OCI-M2 (cell line): ENCODE data around the gene RWDD2A.
A peak's percentile ranks its signal among the peaks of the same experiment; 100 is the strongest.

Experiments used
- DNase-seq: peaks from one replicate; lab custom pipeline; 2025; ENCODE audit not compliant: unreplicated experiment; lab: John Stamatoyannopoulos, UW

RWDD2A gene

DNA sequence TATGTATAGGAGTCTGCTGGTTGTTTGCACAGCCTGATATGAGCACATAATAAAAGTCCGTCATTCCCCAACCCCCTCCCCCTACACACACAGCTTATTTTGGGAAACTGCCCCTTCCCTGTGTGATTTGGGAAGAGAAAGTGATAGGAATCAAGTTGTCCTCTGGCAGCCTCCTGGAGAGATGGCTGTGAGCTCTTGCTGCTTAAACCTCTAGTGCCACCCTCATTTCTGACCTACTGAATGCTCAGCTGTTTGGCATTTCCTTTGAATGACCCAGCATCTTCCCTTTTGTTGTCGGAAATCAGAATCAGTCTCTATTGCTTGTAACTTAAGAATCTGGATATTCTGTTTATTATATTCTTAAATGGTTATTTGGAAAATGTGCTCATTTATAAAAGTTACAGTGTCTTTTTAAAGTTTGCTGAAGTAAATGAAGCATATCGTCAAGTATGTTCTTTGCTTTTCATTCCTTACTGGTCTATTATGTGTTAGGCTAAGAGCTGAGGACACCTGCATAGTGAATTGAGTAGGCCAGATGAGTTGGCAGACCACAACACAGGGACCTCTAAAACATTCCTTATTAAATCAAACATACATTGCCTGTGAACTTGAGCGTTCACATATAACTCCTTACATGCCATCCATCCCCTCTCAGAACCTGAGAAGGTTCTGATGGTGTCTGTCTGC, 5.5 kb downstream of the RWDD2A start:
- DNase-seq, result no peak

DNA sequence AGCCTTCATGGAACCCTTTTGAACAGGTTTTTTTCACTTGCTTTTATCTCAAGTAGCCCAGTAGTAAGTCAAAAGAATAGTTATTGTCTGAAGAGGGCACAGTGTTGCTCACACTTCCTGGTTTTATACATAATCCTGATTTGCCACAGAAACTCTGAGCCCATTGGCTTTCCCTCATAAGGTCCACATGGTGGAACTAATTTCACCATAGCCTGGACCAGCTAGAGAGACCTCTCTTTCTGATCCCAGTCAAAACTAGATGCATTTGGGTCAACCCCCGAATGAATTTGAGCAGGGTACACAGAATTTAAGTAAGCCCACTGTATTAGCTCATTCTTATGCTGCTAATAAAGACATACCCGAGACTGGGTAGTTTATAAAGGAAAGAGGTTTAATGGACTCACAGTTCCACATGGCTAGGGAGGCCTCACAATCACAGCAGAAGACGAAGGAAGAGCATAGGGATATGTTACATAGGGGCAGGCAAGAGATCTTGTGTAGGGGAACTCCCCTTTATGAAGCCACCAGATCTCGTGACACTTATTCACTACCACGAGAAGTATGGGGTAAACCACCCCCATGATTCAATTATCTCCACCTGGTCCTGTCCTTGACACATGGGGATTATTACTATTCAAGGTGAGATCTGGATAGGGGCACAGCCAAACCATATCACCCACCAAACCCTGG, 6.2 kb downstream of the RWDD2A start:
- DNase-seq, result no peak

DNA sequence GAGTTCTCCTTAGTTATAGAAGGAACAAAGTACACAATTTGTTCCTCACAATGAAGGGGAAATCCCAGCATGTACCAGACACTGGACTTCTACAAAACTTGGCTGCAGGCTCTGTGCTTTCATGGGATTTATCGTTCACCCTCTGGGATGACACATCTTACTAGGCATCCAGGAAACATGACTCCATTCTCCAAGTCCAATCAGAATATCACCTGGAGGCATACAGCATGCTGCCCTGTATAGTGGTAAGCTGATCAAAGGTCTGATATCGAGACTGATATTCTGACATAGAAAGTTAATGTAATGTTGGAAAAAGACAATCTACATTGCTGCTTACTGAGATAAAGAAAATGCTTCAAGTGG, 6.7 kb downstream of the RWDD2A start:
- DNase-seq, result no peak

DNA sequence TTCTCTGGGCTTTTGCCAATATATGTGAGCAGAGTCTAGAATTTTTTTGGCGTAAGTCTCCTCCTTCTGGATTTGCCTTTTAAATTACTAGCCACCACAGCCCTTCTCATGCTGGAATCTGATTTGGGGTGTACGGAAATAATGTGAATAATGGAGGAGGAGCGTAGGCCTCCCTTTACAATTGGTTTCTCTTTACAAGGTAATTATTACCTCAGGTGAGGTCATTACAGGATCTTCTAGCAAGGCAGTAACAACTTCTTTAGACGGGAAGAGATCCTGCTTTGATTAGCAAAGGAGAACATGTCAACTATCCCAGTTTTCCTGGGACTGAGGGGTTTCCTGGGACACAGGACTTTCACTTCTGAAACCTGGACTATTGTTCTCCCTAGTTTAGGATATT, 8.9 kb downstream of the RWDD2A start:
- no peak for DNase-seq

DNA sequence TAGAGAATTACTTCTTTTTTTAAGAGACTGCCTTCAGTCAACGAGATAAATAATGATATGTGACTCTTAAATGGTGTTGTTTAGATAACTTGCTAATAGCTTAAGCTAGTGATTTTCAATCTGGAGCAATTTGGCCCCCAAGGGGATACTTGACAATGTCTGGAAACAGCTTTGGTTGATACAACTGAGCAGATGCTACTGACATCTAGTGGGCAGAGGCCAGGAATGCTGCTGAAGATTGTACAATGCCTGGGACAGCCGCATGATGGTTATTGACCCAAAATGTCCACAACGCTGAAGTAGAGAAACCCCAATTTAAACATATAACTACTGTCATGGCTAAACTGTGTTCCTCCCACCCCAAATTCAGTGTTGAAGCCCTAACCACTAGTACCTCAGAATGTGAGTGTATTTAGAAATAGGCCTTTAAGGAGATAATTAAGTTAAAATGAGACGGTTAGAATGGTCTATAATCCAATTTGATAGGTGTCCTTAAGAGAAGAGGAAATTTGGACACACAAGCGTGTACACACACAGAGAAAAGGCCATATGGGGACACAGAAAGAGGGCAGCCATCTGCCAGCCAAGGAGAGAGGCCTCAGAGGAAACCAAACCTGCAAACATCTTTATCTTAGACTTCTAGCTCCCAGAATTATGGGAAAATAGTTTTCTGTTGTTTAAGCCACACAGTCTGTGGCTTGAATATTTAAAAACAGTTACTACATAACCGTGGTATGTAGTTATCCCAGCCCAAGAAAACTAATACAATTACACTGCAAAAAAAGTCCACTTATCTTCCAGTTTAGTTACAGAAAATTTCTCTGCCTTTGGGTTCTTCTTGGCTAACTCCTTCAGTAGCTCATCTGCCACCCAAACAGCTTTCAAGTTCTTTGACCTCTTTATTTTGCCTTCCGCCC, 22.2 kb downstream of the RWDD2A start:
- peak; percentile 61 for DNase-seq

DNA sequence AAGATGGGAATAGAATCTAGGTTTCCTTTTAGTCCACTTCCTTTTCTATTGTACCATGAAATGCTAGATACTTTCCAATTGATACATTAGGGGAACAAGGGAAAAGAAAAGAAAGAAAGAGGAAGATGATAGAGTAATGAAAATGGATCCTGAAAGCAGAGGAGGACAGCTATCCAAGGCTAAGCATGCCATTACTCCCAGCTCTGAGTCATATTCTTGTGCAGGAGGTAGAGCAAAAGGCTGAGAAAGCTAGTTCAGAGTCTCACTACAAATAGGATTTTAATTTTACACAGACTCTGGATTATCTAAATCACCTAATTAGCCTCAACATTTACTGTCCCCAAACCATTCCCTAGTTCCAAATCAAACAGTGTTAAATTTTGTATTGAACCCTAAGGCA, 23.6 kb downstream of the RWDD2A start:
- no peak for DNase-seq

DNA sequence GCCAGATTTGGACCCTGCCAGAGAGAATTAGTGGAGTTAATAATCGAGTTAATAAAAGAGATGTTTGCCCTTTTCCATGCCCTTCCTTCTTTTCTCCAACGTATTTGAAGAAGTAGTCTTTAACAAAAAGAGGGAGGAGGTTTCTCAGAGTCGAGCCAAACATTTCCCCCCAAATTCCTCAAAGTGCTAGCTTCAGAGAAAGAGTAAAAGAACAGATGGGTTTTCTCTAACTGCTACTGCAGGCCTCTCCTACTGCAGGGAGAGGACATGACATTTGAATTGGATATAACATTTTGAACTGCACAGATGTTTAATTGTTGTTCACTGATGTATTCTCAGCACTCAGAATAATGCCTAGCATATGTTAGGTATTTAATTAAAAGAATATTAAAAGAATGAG, 25.5 kb downstream of the RWDD2A start:
- no peak for DNase-seq

DNA sequence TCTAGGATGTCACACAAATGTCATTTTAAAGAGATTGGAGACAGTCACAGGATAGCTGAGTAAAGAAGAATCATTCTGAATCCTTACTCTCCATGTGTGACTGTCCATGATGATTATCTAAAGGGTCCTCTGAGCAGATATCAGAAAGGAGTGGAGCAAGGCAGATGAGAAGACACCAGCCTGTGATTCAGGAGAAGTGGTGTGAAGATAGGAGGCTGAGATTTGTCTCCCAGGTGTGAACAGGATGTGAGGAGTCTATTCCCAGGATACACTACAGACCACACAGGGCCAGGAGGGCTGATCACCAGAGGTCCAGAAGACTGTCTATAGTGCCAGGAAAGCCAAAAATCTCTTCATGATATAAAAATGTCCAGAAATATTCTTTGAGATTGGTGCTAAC, 27.0 kb downstream of the RWDD2A start:
- no peak for DNase-seq

DNA sequence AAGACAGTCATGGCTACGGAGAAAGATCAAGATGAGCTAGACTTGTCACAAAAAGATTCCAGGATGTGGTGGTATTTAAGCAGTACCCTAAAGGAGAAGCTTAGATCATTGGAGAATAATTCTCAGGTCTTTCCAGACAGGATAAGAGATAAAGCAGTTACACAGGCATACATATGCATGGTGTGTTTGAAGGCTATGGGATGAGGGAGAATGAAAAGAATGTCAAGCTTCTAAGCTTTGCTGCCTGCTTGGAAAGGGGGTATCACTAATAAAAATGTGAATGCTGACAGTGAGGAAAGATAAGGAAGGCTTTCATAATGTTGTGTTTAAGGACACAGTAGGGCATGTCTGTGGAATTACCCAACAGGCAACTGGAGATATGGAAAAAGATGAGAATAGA, 28.1 kb downstream of the RWDD2A start:
- DNase-seq, result no peak

DNA sequence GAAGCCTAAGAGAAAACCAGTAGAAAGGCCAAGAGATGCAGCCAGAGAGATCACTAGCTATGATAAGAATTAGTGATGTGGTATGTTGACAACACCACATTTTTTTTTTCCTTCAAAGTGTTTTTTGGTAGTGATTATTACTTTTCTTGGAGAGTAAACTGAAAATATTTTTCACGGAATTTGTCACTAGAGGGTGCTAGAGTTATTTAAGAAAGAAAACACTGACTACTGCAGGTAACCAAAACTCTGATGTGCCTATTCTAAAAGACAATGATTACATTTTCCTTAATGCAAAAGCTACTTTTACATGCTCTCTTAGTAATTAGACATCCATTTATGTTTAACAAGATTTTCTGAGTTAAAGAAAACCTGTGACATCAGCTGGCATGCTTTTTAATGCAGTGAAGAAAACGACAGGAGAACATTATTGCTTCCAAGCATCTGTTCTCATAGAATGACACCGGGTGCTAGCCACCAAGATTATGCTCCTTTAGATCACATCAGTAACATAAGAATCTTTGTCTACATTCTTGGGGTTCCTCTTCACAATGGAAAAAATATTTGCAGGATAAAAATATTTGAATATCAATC, 28.8 kb downstream of the RWDD2A start:
- DNase-seq, result peak; percentile 16

DNA sequence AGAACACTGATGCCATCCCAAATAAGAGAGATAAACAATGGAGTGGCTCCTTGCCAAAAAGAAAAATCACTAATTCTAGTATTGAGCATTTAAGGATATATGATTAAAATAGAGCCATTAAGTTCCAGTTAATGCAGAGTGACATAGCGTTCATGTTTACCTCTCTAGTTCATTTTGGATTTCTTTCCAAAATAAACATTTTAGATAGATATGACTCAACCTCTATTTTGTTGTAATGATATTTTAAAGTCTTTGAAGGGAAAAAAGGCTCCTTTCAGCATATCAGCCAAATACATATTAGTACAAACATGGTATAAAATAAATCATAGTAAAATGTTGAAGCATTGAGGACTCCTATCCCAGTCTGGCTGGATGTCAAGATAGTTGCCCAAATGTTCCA, 33.4 kb downstream of the RWDD2A start:
- no peak for DNase-seq

DNA sequence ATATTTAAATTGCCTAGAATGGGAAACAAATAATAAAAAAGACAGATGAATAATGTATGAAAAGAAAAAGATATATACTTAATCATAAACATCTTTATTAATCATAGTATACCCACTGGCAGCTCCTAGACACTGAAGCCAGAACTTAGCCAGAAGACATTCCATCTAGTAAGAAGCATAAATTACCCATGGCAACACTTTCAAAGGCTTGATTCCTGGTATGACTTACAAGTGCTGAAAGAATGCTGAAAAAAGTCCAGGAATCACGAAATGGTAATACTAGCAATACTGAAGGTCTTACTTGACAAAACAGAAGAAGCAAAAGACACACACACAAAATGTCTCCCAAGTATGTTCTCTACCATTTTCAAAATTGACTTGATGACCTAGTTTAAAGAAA, 38.0 kb downstream of the RWDD2A start:
- no peak for DNase-seq

DNA sequence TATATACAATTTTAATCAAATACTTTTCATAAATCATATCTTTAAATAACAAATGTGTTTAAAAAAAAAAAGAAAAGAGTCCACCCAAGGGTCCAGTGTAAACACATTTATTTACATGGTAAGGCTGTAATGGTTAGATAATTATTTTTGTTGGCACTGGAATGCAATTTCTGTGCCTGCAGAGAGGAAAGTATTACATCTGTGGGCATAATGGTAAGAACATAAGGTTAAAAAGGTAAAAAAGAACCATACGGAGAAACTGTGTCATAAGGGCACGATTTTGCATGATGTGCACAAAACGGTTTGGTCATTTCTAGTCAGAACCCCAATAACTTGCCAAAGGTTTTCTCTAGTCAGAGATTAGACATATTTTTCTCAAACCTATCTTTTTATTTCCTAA, 54.3 kb downstream of the RWDD2A start:
- DNase-seq, result no peak
